ENCODE results near the gene PA2G4.

- TF ChIP-seq CTCF (IDR thresholded peaks at IDR 0.05; ENCODE audit: poor library complexity) (no peak), EZH2 (IDR thresholded peaks at IDR 0.05; ENCODE audit: borderline replicate concordance) (no peak)
These were observed 1.2 kb downstream of the PA2G4 start for GRCh38 chr12:56105609-56105902.
